ENCODE data around the gene CNST. TPM values are rescaled to one million over a fixed set of nuclear protein-coding genes. Genes with fewer than 3 reads are reported as not detected.

The CNST gene
- polyA plus RNA-seq, 1 donor: 16.1 TPM

DNA sequence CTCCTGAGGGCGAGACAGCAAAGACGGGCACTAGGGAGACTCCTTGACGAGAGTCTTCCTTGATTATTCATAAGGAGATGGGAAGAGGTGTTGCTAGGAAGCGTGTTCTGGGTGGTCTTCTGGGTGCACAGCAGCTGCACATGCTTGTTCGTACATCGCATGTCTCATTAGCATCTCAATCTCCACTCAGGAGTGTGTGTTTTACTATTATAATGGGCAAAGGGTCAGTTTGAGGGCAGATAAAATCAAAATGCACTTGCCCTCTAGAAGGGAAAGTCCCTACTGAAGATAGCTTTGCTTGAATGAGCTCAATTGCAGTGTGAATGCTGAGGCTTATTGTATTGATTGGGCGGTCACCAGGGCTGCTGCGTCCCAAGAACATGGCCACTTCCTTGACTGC is 107.8 kb downstream of the CNST start:
- Histone ChIP-seq H3K27ac (ENCODE audit: low read length) (no peak overlapping the region), H3K27me3 (ENCODE audit: control insufficient read depth, insufficient read depth, low read length) (no peaks in the 10 kb centered on the region), H3K4me1 (ENCODE audit: control insufficient read depth, insufficient read depth, low read length) (peaks cover 10% of the 10 kb centered on the region), H3K9me3 (ENCODE audit: control insufficient read depth, low read depth, low read length) (no peaks in the 10 kb centered on the region), H3K36me3 (ENCODE audit: control insufficient read depth, insufficient read depth, low read length) (no peaks in the 10 kb centered on the region), H3K4me3 (ENCODE audit: low read length) (no peak overlapping the region)
- no peak for DNase-seq
- no CpG with 5 or more reads among the region's 8 CpGs for WGBS (ENCODE audit: insufficient coverage, low lambda C conversion rate)

DNA sequence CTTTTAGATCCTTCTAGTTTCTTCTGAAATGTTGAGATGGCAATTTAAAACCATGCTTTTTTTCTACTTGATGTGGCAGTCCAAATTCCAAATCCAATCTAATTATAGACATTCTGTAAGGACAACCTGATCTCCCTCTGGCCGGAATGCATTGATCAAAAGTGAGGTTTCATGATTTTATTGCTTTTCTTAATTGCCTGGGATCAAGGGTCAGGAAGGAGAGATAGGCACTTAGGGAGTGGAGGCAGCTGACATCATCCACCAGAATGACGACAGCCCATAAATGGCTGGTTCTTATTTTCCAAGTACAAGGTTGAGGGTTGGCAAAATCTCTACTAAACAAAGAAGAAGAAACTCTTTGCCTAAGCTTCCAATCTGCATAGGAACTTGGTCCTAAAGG is 111.6 kb downstream of the CNST start:
- H3K27me3 ChIP-seq (ENCODE audit: control insufficient read depth, insufficient read depth, low read length): no peaks in the 10 kb centered on the region
- H3K4me1 ChIP-seq (ENCODE audit: control insufficient read depth, insufficient read depth, low read length): peaks cover 29% of the 10 kb centered on the region
- H3K27ac ChIP-seq (ENCODE audit: low read length): peak overlapping the region; percentile 87
- no peaks in the 10 kb centered on the region for H3K9me3 ChIP-seq (ENCODE audit: control insufficient read depth, low read depth, low read length)
- DNase-seq: peak; percentile 95 to 99
- H3K4me3 ChIP-seq (ENCODE audit: low read length): no peak overlapping the region
- no CpG with 5 or more reads among the region's 2 CpGs for WGBS (ENCODE audit: insufficient coverage, low lambda C conversion rate)
- H3K36me3 ChIP-seq (ENCODE audit: control insufficient read depth, insufficient read depth, low read length): no peaks in the 10 kb centered on the region

DNA sequence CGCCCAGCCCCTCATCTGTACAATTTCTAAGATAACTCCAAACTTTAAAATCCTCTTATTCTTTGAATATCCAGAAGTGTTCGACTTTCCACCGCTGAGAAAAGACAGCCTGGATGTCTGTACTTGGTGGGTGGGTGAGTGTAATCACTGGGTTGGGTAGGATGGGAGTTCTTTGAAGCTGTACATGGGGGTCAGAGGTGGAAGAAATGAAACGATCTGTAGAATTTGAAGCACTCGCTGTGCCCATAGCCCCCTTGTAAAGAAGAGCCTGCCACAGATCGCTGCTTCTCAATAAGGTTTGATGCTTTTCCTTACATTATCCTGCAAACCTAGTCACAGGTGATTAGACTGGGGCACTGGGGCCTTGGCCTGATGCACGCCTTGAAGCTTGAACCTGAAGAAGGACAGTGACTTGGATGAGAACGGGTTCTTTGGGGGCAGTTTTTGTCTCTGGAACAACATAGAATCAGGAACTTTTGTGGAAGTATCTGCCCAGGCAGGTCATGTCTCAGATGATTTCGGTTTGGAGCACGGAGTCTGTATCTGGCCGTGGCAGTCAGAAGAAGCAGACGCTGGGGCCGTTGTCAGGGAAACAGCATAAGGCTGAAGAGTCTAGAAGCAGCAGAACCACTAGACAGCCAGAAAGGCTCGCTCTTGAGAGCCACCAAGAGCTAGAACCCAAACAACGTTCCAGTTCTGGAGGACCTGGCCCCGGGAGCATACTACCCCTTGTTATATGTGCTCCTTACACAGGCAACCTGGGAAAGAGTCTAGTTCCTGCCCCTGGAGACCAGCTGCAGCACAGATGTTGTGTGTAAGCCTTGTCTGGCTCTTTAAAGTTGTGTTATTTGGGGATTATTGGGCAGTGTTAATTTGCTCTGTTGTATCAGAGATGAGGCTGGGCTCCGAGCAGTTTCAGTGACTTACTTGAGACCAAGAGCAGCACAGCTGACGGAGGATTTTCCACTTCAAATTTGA is 112.8 kb downstream of the CNST start:
- WGBS (ENCODE audit: insufficient coverage, low lambda C conversion rate): 100% methylated on average over 2 of the region's 18 CpGs
- DNase-seq: no peak
- H3K9me3 ChIP-seq (ENCODE audit: control insufficient read depth, low read depth, low read length): no peaks in the 10 kb centered on the region

DNA sequence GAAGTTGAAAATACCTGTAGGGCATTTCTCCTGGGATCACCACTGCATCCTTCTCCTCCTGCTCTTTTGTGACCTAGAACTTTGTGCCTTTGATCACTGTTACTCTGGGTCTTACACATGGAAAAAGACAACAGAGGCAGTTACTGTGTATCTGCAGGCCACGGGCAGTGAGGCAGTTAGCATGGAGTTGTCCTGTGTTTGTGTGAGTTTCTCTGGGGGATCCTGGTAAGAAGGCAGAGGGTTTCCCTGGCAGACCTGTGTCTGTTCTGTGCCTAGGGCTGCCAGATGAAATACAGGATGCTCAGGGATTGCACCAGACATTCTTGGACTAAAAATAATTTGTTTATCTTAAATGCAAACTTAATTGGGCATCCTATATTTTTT is 113.5 kb downstream of the CNST start:
- no CpG with 5 or more reads among the region's 1 CpG for WGBS (ENCODE audit: insufficient coverage, low lambda C conversion rate)
- H3K4me3 ChIP-seq (ENCODE audit: low read length): no peak overlapping the region
- H3K27me3 ChIP-seq (ENCODE audit: control insufficient read depth, insufficient read depth, low read length): no peaks in the 10 kb centered on the region
- H3K36me3 ChIP-seq (ENCODE audit: control insufficient read depth, insufficient read depth, low read length): no peaks in the 10 kb centered on the region
- no peak for DNase-seq
- peak overlapping the region; percentile 22 for H3K27ac ChIP-seq (ENCODE audit: low read length)
- no peaks in the 10 kb centered on the region for H3K9me3 ChIP-seq (ENCODE audit: control insufficient read depth, low read depth, low read length)
- H3K4me1 ChIP-seq (ENCODE audit: control insufficient read depth, insufficient read depth, low read length): peaks cover 29% of the 10 kb centered on the region

More for the DNA sequence above, 112.8 kb downstream of the CNST start:
- Histone ChIP-seq H3K4me3 (ENCODE audit: low read length) (no peak overlapping the region), H3K4me1 (ENCODE audit: control insufficient read depth, insufficient read depth, low read length) (peaks cover 29% of the 10 kb centered on the region), H3K36me3 (ENCODE audit: control insufficient read depth, insufficient read depth, low read length) (no peaks in the 10 kb centered on the region), H3K27ac (ENCODE audit: low read length) (peak overlapping the region; percentile 22), H3K27me3 (ENCODE audit: control insufficient read depth, insufficient read depth, low read length) (no peaks in the 10 kb centered on the region)

DNA sequence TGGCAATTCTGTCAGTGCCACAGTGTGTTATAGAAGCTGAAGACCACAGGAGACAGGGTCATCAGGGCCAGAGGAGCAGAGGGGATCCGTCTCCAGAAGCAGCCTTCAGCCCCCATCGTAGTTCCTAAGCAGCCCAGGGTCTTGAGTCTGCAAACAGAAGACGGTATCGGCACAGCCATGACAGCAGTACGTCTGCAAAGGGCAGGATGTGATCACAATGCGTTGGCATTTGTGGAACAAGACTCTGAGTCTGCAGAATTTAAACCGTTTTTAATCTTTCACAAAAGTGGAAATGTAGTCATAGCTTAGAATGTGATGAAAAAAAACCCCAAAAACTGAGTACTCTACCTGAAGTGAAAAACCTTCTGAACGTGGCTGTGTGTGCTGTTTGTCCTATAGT is 113.9 kb downstream of the CNST start:
- Histone ChIP-seq H3K27ac (ENCODE audit: low read length) (peak overlapping the region; percentile 25), H3K4me3 (ENCODE audit: low read length) (no peak overlapping the region), H3K36me3 (ENCODE audit: control insufficient read depth, insufficient read depth, low read length) (no peaks in the 10 kb centered on the region), H3K4me1 (ENCODE audit: control insufficient read depth, insufficient read depth, low read length) (peaks cover 29% of the 10 kb centered on the region), H3K9me3 (ENCODE audit: control insufficient read depth, low read depth, low read length) (no peaks in the 10 kb centered on the region), H3K27me3 (ENCODE audit: control insufficient read depth, insufficient read depth, low read length) (no peaks in the 10 kb centered on the region)
- DNase-seq: no peak
- 73% methylated on average over 2 of the region's 8 CpGs for WGBS (ENCODE audit: insufficient coverage, low lambda C conversion rate)

DNA sequence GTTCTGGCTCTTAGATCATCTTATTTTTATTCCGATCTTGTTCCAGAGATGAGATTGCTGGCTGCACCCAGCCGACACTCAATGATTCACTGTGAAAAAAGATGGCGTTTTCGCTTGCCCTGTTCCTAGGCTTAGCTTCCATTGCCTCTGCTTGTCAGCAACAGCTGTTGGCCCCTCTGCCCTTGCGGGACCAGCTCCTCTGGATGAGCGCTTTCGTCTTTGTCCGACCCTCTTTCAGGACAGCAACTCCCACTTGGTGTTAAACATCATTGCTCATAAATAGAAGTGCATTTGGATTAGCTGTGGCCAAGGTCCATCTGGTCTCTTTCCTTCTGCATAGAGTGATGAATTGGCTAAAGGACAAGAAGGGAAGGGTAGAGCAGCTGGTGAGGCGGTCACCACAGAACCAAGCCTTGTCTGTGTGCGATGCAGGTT is 114.5 kb downstream of the CNST start:
- Histone ChIP-seq H3K36me3 (ENCODE audit: control insufficient read depth, insufficient read depth, low read length) (no peaks in the 10 kb centered on the region), H3K27me3 (ENCODE audit: control insufficient read depth, insufficient read depth, low read length) (no peaks in the 10 kb centered on the region), H3K4me3 (ENCODE audit: low read length) (no peak overlapping the region), H3K9me3 (ENCODE audit: control insufficient read depth, low read depth, low read length) (no peaks in the 10 kb centered on the region), H3K4me1 (ENCODE audit: control insufficient read depth, insufficient read depth, low read length) (peaks cover 29% of the 10 kb centered on the region), H3K27ac (ENCODE audit: low read length) (peak overlapping the region; percentile 25)
- 56% methylated on average over 5 of the region's 10 CpGs for WGBS (ENCODE audit: insufficient coverage, low lambda C conversion rate)
- DNase-seq: peak; percentile 42 to 80

DNA sequence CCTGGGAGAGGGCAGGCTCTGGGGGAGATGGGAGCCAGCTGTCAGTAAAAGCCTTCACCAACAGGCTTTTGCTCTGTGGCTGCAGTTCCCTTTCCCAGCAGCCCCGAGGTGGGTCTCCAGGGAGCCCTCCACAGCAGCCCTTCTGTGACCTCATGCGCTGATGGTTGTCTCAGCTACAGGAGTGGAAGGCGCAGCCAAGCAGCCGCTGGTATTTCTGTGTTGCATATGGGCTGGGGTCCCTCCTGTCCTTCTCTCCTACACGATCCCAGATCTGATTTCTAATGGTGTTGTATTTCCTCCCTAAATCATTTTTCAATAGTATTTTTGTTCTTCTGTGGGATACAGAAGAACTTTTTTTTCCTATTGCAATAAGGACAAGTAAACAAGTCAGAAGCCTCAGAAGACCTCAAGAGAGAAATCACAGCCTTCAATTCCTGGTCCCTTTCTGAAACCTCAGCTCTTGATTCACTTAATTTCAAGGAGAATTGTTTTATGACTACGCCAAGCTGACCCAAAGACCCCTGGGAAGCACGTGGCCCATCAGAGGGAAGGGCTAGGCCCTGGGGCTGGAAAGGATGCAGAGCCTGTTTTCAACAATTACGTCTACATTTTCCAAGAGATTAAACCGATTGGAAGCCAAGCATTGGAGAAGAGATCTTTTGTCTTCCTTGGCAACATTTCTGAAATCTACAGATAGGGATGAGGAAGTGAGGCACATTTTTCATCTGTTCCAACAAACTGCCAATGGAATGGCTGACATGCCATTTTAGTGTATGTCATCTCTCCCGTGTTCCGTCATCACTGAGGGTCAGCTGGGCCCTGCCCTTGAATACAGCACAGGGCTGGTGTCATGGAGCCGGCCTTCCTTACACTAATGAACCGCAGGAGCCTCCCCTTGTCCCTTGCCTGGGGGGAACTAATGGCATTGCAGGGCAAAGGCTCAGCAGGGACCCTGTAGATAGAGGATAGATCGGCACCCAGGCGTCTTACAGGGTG is 115.9 kb downstream of the CNST start:
- DNase-seq: no peak
- H3K9me3 ChIP-seq (ENCODE audit: control insufficient read depth, low read depth, low read length): no peaks in the 10 kb centered on the region

DNA sequence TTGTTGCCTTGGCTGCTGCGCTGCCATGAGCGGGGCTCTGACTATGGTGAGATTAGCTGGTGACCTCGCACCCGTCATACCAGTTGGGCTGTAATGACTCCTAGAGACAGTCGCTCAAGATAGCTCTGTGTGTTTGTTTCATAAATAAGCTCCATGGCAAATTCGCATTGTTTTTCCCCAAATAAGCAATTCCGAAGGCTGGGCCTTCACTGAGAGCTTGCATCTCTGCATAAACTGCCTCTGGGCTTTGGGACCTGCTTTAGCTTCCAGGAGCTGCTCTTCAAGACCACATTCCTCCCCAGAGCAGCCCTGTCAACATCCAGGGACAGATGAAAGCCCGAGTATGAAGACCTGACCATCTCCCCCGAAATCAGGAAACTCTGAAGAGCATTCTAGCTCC is 117.3 kb downstream of the CNST start:
- DNase-seq: no peak
- Histone ChIP-seq H3K27ac (ENCODE audit: low read length) (no peak overlapping the region), H3K27me3 (ENCODE audit: control insufficient read depth, insufficient read depth, low read length) (no peaks in the 10 kb centered on the region), H3K36me3 (ENCODE audit: control insufficient read depth, insufficient read depth, low read length) (no peaks in the 10 kb centered on the region), H3K9me3 (ENCODE audit: control insufficient read depth, low read depth, low read length) (no peaks in the 10 kb centered on the region), H3K4me1 (ENCODE audit: control insufficient read depth, insufficient read depth, low read length) (peaks cover 19% of the 10 kb centered on the region), H3K4me3 (ENCODE audit: low read length) (no peak overlapping the region)
- no CpG with 5 or more reads among the region's 9 CpGs for WGBS (ENCODE audit: insufficient coverage, low lambda C conversion rate)

More for the DNA sequence above, 115.9 kb downstream of the CNST start:
- H3K27ac ChIP-seq (ENCODE audit: low read length): peak overlapping the region; percentile 14
- H3K36me3 ChIP-seq (ENCODE audit: control insufficient read depth, insufficient read depth, low read length): no peaks in the 10 kb centered on the region
- no peak overlapping the region for H3K4me3 ChIP-seq (ENCODE audit: low read length)
- H3K4me1 ChIP-seq (ENCODE audit: control insufficient read depth, insufficient read depth, low read length): peaks cover 22% of the 10 kb centered on the region
- WGBS (ENCODE audit: insufficient coverage, low lambda C conversion rate): no CpG with 5 or more reads among the region's 15 CpGs
- no peaks in the 10 kb centered on the region for H3K27me3 ChIP-seq (ENCODE audit: control insufficient read depth, insufficient read depth, low read length)

DNA sequence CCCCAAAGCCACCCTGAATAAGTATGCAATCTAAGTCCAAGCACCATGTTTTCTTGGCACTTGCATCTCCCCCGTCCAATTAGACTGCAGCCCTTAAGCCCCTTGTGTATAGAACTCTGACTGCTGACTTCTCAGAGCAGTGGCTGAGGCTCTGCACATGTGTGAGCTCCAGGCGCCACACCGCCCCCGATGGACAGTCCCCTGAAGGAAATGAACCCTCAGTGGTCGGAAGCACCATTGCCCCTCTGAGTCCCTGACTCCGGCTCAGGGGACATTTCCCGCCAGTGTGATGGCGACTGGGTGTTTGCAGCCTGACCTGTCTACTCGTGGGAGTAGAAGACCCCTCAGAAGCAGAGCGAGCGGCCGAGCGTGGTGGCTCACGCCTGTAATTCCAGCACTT is 120.7 kb downstream of the CNST start:
- whole genome bisulfite sequencing (ENCODE audit: insufficient coverage, low lambda C conversion rate): no CpG with 5 or more reads among the region's 14 CpGs

DNA sequence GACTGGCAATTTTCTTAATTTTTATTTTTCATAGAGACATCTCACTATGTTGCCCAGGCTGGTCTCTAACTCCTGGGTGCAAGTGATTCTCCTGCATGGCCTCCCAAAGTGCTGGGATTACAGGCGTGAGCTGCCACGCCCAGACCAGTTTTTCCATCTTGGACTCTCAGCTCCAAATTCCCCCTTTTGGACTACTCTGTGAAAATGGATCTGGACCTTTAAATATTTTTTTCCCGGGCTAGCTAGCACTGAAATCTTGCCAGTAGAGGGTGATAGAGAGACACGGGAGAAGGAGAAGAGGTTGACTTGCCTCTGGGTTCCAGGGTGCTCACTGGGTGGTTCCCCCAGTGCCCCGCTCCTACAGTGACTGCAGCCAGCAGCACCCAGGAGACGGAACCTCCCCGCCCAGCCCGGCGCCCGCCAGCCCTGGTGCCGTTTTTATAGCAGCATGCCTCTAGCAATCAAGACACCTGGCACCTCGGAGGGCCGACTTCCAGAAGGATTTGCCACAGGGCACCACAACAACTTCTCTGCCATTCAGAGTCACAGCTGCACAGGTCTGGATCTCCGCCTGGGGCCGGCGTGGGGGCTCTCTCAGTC is 123.3 kb downstream of the CNST start:
- Histone ChIP-seq H3K27ac (ENCODE audit: low read length) (no peak overlapping the region), H3K4me1 (ENCODE audit: control insufficient read depth, insufficient read depth, low read length) (peaks cover 2% of the 10 kb centered on the region), H3K36me3 (ENCODE audit: control insufficient read depth, insufficient read depth, low read length) (no peaks in the 10 kb centered on the region), H3K4me3 (ENCODE audit: low read length) (peak overlapping the region; percentile 39), H3K27me3 (ENCODE audit: control insufficient read depth, insufficient read depth, low read length) (no peaks in the 10 kb centered on the region), H3K9me3 (ENCODE audit: control insufficient read depth, low read depth, low read length) (peaks cover 3% of the 10 kb centered on the region)
- DNase-seq: peak; percentile 71 to 81
- no CpG with 5 or more reads among the region's 16 CpGs for WGBS (ENCODE audit: insufficient coverage, low lambda C conversion rate)

More for the DNA sequence above, 120.7 kb downstream of the CNST start:
- Histone ChIP-seq H3K4me1 (ENCODE audit: control insufficient read depth, insufficient read depth, low read length) (peaks cover 2% of the 10 kb centered on the region), H3K27me3 (ENCODE audit: control insufficient read depth, insufficient read depth, low read length) (no peaks in the 10 kb centered on the region), H3K9me3 (ENCODE audit: control insufficient read depth, low read depth, low read length) (no peaks in the 10 kb centered on the region), H3K36me3 (ENCODE audit: control insufficient read depth, insufficient read depth, low read length) (no peaks in the 10 kb centered on the region), H3K4me3 (ENCODE audit: low read length) (no peak overlapping the region), H3K27ac (ENCODE audit: low read length) (no peak overlapping the region)
- DNase-seq: no peak
